Endometrial microvascular endothelial cells (primary cell): ENCODE results near the gene DNAJC27. TPM values are rescaled to one million over a fixed set of nuclear protein-coding genes. Genes with fewer than 3 reads are reported as not detected.

Source experiments
- in situ Hi-C: cut with HindIII; loops from 2 replicates; pipeline ENCODE4 v1.10.0; 2017; ENCODE audit warnings: low sequenced_read_pairs, low pct_unique_long_range_greater_than_20kb; ENCODE audit errors: inconsistent ontology term
- total RNA-seq: library from RNA; depleted of rRNA; stranded (reverse); fragments of >200 nt; gene quantifications from one replicate; pipeline ENCODE4 v1.2.3, GENCODE V29; 2015; ENCODE audit errors: inconsistent ontology term

DNAJC27 gene
- total RNA-seq, 1 donor from 2014 or later = 4.2 TPM

DNA sequence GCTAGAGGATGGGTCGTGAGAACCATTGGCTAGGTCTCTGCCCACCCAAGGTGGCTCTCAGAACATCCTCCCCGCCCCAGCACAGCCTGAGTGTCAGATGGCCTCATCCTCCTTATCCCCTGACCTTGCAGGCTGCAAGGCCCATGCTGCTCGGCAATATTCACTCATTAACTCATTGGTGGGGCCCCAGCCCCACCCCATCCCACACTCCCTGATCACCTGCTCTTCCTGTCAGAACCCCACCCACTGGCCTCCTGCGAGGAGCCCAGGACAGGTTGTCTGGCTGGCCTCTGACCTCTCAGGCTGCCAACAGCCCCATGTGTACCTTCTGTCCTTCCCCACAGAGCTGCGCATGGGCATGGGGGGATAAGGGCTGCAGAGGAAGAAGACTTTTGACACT, 57.0 kb downstream of the DNAJC27 start:
- in situ Hi-C loops = no loop called here

DNA sequence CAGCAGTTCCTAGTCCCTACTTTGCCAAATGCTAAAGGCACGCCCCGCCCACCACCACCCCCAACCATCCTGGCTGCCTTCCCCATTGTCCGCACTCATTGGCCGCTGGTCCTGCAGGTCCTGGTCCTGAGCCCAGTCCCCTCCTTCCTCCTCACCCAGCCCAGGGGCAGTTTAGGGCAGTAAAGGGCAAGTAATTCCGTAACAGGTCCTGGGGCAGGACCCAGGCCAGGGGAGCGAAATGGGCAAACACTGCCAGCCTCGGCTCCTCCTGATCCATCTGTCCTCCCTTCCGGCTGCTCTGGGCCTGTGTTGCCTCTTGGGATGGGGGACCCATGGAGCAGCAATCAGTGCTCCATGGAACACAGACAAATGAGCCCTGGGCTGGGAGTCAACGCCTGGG, 57.8 kb downstream of the DNAJC27 start:
- in situ Hi-C loops = no loop called here

DNA sequence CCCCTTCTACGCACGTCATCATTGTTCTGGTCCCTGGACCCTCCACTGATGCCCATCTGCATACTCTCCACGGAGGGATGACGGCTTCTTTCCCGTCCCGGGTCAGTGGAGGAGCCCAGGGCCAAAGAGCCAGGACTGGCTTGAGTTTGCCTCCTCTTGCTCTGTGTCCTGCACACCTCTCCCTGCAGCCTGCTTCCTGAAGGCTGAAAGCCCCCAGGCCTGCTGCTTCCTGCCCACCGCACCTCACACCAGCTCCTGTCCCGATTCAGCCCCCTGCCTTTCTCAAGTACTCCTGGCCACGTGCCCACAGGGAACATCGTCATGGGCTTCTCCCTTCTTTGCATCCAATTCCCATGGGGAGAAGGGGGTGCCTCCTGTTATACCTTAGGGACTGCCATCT, 58.8 kb downstream of the DNAJC27 start:
- in situ Hi-C loops = no loop called here

DNA sequence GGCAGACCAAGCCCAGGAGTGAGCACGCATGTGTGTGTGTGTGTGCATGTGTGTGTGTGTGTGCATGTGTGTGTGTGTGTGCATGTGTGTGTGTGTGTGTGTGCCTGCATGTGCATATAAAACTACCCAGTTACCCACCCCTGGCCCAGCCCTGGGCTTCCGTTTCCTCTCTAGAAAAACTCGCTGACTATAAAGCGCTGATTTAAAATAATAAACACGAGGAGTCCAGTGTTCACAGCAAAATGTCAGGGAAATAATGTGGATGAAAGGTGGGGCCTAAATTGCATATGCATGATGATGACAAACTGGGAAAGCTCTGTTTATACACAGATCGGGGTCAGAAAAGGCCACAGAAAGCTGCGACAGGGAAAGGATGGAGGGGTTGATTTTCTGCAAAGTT, 59.2 kb downstream of the DNAJC27 start:
- in situ Hi-C loops = no loop called here

DNA sequence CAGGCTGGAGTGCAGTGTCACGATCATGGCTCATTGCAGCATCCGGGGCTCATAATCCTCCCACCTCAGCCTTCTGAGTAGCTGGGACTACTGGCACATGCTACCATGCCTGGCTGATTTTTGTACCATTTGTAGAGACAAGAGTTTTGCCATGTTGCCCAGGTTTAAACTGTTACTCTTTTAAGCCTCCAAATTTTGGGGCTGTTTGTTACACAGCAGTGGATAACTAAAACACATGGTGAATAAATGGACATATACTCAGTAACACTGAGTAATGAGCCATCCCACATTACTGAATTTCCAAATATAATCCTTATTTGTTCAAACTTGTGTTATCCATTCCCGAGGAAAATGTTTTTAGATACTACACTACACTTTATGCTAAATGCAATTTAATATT, 61.5 kb downstream of the DNAJC27 start:
- in situ Hi-C loops = no loop called here

DNA sequence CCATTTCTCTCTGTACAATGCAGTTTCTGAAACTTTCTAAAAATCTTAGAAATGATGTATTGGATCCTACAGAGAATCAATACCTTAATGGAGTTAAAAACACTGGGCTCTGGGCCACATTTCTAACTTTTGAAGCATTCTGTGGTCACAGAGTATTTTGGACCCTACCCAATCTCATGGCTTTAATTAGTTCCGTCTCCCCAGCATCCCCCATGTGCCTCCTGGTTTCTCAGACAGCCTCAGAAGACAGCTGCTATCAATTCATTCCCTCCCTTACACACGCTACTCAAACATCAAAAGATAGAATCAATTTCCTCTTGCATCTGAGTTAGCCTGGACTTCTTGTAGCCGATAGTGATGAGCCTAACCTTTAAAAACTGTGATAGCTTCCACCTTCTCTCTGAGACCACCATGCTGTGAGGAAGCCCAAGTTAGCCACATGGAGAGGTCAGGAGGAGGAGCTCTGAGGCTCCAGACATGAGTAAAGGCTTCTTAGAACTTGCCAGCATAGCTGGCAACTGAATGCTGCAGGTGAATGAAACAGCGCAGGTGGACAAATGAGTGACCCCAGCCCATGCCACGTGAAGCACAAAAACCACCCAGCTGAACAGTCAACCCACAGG, 62.1 kb downstream of the DNAJC27 start:
- in situ Hi-C loops = no loop called here

DNA sequence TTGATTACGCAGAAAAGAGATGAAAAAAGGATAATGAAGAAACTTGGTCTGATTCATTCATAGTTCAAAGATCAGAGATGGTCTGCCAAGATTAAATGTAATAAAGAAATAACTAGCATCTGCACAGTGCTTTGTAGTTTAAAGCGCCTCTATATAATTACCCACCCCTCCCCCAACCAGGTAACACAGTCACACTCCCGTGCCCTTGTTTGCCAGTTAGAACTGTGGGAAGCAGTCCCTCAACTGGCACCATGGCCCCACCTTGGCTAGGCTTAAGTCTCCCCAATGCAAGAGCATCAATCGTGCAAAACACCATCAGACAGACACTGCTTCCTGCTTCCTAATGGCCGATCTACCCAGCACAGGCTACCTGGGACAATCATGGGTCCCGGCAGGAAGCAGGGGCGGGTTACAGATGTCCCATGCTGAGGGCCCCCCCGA, 63.3 kb downstream of the DNAJC27 start:
- in situ Hi-C loops = no loop called here

DNA sequence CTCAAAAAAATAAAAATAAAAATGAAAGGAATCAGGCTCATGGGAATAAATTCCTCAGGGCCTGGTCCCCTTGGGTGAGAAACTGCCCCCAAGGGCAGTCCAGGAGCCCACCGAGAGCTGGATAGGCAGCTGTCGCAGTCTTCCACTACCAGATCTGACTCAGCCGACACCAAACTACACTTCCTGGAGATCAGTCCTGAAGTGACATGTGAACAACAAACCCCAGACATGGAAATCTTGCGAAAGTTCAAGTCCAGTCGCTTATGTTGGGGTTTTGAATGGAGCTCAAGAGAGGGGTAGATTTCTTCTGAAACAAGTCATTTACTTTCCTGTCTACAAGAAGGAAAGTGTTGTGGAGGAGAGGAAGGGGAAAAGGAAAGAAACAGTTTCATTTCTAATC, 64.6 kb downstream of the DNAJC27 start:
- in situ Hi-C loops = no loop called here

DNA sequence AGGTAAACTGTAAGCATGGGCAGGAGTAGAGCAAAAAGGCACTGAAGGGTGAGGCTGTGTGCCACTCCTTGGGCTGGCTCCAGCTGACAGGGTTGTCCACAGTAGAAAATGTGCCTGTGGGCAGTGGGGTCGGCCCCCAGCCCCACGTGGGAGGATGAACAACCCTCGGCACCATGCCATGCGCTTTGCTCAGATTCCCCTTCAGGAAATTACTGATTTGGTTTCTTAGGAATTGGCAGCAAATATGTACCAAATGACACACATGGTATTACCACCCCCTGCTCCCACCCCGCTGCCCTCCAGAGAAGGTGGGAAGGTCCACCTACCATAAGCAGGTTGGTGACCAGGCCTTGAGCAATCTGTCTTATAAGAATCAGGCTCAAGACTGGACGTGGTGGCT, 65.3 kb downstream of the DNAJC27 start:
- in situ Hi-C loops = no loop called here

DNA sequence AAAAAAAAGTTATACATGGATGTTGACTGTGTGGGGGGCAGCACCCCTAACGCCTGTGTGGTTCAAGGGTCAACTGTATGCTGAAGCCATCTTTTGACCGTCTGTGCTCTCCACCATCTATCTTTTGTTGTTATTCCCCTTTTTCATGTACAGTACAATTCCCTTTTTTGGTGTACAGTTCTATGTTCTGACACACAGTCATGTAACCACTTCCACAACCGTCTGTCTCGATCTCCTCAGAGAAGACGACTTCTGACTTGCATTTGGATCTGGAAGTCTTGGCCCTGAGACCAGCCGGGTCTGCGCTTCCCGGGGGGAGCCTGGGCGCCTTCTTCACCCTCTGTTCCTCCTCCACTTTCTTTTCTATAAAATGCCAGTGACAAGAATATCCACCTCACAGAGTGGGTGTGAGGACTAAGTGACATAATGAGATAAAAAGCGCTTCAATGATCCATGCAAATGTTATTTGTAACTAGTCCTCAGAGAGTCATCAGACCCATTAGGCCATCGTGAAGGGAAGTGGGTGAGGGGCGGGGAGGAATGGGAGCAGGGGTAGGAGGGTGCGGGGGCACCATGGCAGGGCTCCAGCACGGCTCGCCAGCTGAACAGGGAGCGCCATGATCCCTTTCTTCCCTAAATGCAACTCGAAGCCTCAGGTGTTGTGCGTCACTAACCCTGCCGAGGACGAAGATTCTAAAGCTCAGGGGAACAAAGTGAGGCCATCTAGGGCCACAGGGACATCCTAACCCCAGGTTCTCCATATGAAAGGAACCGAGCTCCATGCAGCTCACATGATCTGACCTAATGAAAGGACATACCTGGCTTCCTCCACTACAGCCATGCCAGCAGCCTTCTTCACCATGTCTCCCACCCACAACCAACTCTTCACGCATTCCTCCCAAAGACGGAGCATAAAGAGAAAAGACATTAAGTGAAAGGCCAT, 68.3 kb downstream of the DNAJC27 start:
- in situ Hi-C loops = no loop called here

DNA sequence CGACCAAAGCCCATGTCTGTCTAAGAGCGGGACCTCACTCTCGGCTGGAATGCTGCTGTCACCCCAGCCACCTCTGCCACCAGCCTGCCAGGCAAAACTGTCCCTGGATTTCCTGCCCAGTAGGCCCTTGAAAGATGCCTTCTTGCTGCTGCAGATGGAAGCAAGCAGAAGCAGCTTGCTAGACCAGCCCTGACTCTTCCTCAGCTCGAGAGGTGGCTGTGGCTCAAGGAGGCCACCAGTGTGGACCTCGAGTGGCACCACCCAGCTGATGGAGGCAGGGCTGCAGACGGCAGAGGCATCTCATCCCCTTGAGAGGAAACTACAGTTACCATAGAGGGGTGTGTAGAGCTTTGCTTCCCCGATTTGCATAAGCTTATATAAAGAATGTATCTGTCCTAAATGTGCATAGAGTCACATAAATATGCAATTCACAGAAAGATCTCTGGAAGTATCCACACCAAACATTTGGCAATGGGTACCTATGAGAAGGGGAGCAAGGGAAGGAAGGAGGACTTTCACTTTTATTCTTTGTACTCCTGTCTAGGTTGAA, 72.3 kb downstream of the DNAJC27 start:
- in situ Hi-C loops = no loop called here

DNA sequence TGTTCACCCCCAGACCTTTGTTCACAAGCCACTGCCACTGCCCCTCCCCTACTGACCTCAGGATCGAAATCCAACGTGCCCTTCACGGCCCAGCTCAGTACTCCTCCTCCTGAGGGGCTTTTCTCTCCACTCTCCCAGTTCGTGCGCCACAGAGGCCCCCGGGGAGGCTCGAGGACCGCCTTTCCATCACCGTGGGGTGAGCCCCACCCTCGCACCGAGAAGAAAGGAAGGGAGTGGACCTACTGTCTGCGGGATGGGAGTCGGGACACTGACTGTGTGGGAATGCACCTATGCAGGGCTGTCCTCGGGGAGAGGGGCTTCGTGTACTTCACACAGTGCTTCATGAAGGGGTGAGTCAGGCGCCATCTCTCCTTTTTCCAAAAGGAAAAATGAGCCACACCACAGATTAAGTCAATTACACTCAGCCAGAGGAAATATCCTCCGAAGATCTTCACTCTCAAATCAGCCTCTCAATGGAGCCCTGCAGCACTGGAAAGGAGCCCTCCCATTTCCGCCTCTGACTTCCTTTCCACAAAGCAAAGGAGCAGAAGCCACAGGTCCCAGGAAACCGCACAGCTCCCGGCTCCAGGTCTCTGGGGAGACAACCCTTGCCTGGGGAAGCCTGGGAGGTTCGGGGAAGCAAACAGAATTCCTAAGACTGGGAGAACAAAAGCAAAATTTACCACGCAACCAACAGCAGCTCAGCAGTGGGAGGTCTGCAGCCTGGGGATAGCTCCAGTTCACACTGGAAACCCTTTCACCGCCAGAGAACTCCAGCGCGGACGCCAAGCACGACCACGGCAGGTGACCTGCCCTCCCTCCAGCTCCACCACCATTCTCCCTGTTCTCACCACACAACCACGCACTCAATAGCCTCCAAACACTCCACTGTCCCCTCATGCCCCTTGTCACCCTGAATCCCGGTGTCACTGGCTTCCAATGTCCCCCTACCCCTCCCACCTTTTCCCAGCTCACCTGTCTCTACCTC, 73.3 kb downstream of the DNAJC27 start:
- in situ Hi-C loops = no loop called here

DNA sequence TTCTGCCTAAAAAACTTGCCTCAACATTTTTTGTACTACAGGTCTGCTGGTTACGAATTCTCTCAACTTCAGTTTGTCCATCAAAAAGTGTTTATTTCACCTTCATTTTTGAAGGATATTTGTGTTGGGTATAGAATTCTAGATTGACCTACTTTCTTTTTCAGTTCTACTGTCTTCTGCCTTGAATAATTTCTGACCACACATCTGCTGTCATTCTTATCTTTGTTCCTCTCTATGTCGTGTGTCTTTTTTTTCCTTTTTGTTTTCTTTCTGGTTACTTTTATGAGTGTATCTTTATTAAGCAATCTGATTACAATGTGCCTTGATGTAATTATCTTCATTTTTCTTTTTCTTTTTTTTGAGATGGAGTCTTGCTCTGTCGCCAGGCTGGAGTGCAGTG, 77.0 kb downstream of the DNAJC27 start:
- in situ Hi-C loops = no loop called here

DNA sequence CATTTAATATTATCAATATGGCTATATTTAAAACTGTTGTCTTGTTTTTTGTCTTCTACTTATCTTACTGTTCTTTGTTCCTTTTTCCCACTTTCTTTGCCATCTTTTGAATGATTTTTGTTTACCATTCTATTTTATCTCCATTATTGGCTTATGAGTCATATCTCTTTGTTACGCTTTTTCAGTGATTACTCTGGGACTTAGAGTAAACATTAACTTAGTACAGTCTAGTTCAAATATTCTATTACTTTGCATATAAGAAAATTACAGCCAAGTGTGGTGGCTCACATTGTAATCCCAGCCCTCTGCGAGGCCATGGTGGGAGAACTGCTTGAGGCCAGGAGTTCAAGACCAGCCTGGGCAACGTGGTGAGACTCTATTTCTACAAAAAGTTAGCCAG, 77.8 kb downstream of the DNAJC27 start:
- in situ Hi-C loops = no loop called here

Other genes starting within 250 kb of the DNAJC27 start
- 32.2 TPM for gene PTRHD1, start 178.6 kb downstream of the DNAJC27 start, total RNA-seq
- 39.4 TPM for gene CENPO, start 178.5 kb downstream of the DNAJC27 start, total RNA-seq
- 38.0 TPM for gene ADCY3, start 51.7 kb downstream of the DNAJC27 start, total RNA-seq
- gene EFR3B, start 70.1 kb upstream of the DNAJC27 start, total RNA-seq = 0.65 TPM
- 5.9 TPM for gene POMC, start 196.6 kb upstream of the DNAJC27 start, total RNA-seq